HEK293 (cell line): ENCODE measurements around the gene CLIC4.
"Not testable (repeated sequence)": the region's sequence is repeated elsewhere in the genome, so short reads cannot be mapped to it uniquely, and the experiment has no call there.

Experiments used
- CTCF ChIA-PET: fragments of 350-600 bp; formaldehyde crosslinking; extraction: SDS; loops from one replicate; lab custom pipeline; 2021; ENCODE audit warnings: antibody characterized with exemption; lab: Yijun Ruan, JAX
- POLR2A ChIA-PET: fragments of 300-600 bp; formaldehyde crosslinking; extraction: SDS; loops from one replicate; lab custom pipeline; 2020; ENCODE audit warnings: antibody characterized with exemption, inconsistent platforms; lab: Yijun Ruan, JAX
- H3K27ac ChIP-seq: fragments of 200-500 bp; sonication (Bioruptor generic); 2 replicates; pipeline ENCODE4 v1.5.1; 2014; ENCODE audit warnings: low read depth, low read length, control low read depth, inconsistent platforms; ENCODE audit errors: extremely low read depth
- H3K36me3 ChIP-seq, 2 experiments: fragments of 200-500 bp in 1 of 2; sonication (Bioruptor generic) in 1 of 2; 1 replicate in 1 of 2; 2 replicates in 1 of 2; pipeline ENCODE4 v1.5.1; 2014 to 2017; ENCODE audit warnings: inconsistent platforms in 2 of 2, low read length in 2 of 2; ENCODE audit not compliant: control insufficient read depth in 2 of 2, insufficient read depth in 1 of 2
- H3K4me1 ChIP-seq: fragments of 200-500 bp; sonication (Bioruptor generic); 2 replicates; pipeline ENCODE4 v1.5.1; 2014; ENCODE audit warnings: mild to moderate bottlenecking, low read length, inconsistent platforms; ENCODE audit not compliant: control insufficient read depth, insufficient read depth
- H3K4me3 ChIP-seq: 2 replicates; pipeline ENCODE4 v1.5.1; 2011; ENCODE audit warnings: low read depth, mild to moderate bottlenecking, control low read depth, low read length, moderate library complexity
- H3K9me3 ChIP-seq: fragments of 200-500 bp; sonication (Bioruptor generic); 2 replicates; pipeline ENCODE4 v1.5.1; 2014; ENCODE audit warnings: low read depth, low read length, inconsistent platforms; ENCODE audit not compliant: control insufficient read depth, insufficient read depth
- HOXA7 ChIP-seq: sonication (generic); formaldehyde crosslinking; IDR thresholded peaks from 2 replicates; pipeline ENCODE4 v1.8.1; 2022; ENCODE audit warnings: missing genetic modification reagents, borderline replicate concordance
- SCRT1 ChIP-seq: fragments of 450-650 bp; formaldehyde crosslinking; IDR thresholded peaks from 2 replicates; pipeline ENCODE4 v1.5.1; 2016; ENCODE audit warnings: missing biosample characterization, missing genetic modification characterization, borderline replicate concordance
- TRIM28 ChIP-seq: IDR thresholded peaks from 2 replicates; pipeline ENCODE4 v1.6.1; 2011; ENCODE audit warnings: low read length, control low read depth, borderline replicate concordance
- ZNF121 ChIP-seq: fragments of 450-650 bp; formaldehyde crosslinking; IDR thresholded peaks from 2 replicates; pipeline ENCODE4 v1.5.1; 2016; ENCODE audit warnings: missing biosample characterization, missing genetic modification characterization
- ZNF184 ChIP-seq: fragments of 450-650 bp; IDR thresholded peaks from 2 replicates; pipeline ENCODE4 v1.5.1; 2018; ENCODE audit warnings: missing biosample characterization, mild to moderate bottlenecking, missing genetic modification characterization
- ZNF341 ChIP-seq: fragments of 450-650 bp; formaldehyde crosslinking; IDR thresholded peaks from 2 replicates; pipeline ENCODE4; 2016; ENCODE audit warnings: low read depth, missing biosample characterization, missing genetic modification characterization
- ZNF600 ChIP-seq: fragments of 450-650 bp; formaldehyde crosslinking; IDR thresholded peaks from 2 replicates; pipeline ENCODE4 v1.5.1; 2016; ENCODE audit warnings: missing biosample characterization, missing genetic modification characterization
- ZNF76 ChIP-seq: fragments of 450-650 bp; formaldehyde crosslinking; IDR thresholded peaks from 2 replicates; pipeline ENCODE4; 2016; ENCODE audit warnings: low read depth, missing biosample characterization, missing genetic modification characterization, borderline replicate concordance
- ZSCAN16 ChIP-seq: fragments of 450-650 bp; formaldehyde crosslinking; IDR thresholded peaks from 2 replicates; pipeline ENCODE4 v1.5.1; 2016; ENCODE audit warnings: missing biosample characterization, missing genetic modification characterization
- TF ChIP-seq, protein P1 (sequence below): fragments of 450-650 bp; formaldehyde crosslinking; IDR thresholded peaks from 2 replicates; pipeline ENCODE4 v1.5.1; 2016; ENCODE audit warnings: missing biosample characterization, missing genetic modification characterization
- TF ChIP-seq, protein P2 (sequence below): fragments of 450-650 bp; formaldehyde crosslinking; IDR thresholded peaks from 2 replicates; pipeline ENCODE4 v1.5.1; 2016; ENCODE audit warnings: missing biosample characterization, missing genetic modification characterization
- TF ChIP-seq, protein P3 (sequence below): fragments of 450-650 bp; formaldehyde crosslinking; IDR thresholded peaks from 2 replicates; pipeline ENCODE4 v1.5.1; 2016; ENCODE audit warnings: missing biosample characterization, missing genetic modification characterization
- TF ChIP-seq, protein P4 (sequence below): fragments of 450-650 bp; formaldehyde crosslinking; IDR thresholded peaks from 2 replicates; pipeline ENCODE4 v1.5.1; 2017; ENCODE audit warnings: missing biosample characterization, missing genetic modification characterization

CLIC4 gene

DNA sequence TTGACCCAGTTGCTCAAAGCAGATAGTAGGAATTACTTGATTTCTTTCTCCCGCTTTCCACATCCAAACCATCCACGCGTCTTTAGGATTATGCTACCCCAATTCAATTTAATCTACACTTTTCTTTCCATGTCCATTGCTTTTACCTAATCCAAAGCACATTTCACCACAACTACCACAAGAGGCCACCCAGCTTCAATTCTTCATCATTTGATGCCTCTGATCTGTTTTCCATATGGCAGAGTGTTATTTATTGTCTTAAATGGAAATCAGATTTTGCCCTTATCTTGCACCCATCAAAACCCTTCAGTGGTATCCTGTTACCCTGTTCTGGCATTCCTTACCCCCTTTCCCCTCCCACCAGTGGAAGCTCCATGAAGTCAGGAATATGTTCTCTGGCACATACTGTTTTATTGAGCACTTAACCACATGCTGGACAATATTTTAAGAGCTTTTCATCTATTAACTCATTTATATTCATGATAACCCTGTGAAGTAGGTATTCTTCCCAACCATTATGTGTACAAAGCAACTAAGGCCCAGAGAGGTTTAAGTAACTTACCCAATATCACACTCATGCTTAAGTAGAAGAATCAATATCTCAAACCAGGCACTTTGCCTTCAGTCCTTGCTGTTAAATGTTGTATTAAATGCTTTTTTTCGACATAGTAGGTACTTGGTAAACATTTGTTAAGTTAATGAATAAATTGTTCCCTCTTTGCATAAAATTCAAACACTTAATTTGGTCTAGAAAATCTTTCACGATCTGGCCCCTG is 34.6 kb downstream of the CLIC4 start (continued):
- TF ChIP-seq, protein P1, sequence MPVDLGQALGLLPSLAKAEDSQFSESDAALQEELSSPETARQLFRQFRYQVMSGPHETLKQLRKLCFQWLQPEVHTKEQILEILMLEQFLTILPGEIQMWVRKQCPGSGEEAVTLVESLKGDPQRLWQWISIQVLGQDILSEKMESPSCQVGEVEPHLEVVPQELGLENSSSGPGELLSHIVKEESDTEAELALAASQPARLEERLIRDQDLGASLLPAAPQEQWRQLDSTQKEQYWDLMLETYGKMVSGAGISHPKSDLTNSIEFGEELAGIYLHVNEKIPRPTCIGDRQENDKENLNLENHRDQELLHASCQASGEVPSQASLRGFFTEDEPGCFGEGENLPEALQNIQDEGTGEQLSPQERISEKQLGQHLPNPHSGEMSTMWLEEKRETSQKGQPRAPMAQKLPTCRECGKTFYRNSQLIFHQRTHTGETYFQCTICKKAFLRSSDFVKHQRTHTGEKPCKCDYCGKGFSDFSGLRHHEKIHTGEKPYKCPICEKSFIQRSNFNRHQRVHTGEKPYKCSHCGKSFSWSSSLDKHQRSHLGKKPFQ (tag by site-specific recombination), result no peak
- TF ChIP-seq ZSCAN16 (tag by site-specific recombination), result no peak
- TF ChIP-seq, protein P2, sequence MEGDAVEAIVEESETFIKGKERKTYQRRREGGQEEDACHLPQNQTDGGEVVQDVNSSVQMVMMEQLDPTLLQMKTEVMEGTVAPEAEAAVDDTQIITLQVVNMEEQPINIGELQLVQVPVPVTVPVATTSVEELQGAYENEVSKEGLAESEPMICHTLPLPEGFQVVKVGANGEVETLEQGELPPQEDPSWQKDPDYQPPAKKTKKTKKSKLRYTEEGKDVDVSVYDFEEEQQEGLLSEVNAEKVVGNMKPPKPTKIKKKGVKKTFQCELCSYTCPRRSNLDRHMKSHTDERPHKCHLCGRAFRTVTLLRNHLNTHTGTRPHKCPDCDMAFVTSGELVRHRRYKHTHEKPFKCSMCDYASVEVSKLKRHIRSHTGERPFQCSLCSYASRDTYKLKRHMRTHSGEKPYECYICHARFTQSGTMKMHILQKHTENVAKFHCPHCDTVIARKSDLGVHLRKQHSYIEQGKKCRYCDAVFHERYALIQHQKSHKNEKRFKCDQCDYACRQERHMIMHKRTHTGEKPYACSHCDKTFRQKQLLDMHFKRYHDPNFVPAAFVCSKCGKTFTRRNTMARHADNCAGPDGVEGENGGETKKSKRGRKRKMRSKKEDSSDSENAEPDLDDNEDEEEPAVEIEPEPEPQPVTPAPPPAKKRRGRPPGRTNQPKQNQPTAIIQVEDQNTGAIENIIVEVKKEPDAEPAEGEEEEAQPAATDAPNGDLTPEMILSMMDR, result 0 out of 2 replicates have a peak, but pooled peaks have one; percentile 14
- TF ChIP-seq SCRT1 (tag by site-specific recombination), result no peak
- TF ChIP-seq HOXA7 (CRISPR knock-in tag), result no peak
- TF ChIP-seq ZNF600 (tag by site-specific recombination), result 0 out of 2 replicates have a peak, but pooled peaks have one; percentile 24
- TF ChIP-seq, protein P3, sequence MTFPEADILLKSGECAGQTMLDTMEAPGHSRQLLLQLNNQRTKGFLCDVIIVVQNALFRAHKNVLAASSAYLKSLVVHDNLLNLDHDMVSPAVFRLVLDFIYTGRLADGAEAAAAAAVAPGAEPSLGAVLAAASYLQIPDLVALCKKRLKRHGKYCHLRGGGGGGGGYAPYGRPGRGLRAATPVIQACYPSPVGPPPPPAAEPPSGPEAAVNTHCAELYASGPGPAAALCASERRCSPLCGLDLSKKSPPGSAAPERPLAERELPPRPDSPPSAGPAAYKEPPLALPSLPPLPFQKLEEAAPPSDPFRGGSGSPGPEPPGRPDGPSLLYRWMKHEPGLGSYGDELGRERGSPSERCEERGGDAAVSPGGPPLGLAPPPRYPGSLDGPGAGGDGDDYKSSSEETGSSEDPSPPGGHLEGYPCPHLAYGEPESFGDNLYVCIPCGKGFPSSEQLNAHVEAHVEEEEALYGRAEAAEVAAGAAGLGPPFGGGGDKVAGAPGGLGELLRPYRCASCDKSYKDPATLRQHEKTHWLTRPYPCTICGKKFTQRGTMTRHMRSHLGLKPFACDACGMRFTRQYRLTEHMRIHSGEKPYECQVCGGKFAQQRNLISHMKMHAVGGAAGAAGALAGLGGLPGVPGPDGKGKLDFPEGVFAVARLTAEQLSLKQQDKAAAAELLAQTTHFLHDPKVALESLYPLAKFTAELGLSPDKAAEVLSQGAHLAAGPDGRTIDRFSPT, result no peak
- no peak for TF ChIP-seq ZNF184 (tag by site-specific recombination)
- no peak for TF ChIP-seq TRIM28
- TF ChIP-seq ZNF341 (tag by site-specific recombination), result no peak
- TF ChIP-seq, protein P4, sequence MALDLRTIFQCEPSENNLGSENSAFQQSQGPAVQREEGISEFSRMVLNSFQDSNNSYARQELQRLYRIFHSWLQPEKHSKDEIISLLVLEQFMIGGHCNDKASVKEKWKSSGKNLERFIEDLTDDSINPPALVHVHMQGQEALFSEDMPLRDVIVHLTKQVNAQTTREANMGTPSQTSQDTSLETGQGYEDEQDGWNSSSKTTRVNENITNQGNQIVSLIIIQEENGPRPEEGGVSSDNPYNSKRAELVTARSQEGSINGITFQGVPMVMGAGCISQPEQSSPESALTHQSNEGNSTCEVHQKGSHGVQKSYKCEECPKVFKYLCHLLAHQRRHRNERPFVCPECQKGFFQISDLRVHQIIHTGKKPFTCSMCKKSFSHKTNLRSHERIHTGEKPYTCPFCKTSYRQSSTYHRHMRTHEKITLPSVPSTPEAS (tag by site-specific recombination), result no peak

DNA sequence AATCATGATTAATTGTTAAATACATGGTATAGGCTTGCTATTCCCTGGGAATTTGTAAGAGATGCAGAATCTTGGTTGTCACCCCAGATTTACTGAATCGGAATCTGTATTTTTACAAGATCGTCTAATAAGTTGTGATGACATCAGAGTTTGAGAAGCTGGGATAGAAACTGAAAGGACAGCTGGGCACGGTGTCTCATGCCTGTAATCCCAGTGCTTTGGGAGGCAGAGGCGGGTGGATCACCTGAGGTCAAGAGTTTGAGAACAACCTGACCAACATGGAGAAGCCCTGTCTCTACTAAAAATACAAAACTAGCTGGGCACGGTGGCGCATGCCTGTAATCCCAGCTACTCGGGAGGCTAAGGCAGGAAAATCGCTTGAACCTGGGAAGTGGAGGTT is 35.4 kb downstream of the CLIC4 start:
- H3K27ac ChIP-seq, H3K4me3 ChIP-seq, H3K36me3 ChIP-seq, H3K4me1 ChIP-seq, H3K9me3 ChIP-seq, CTCF ChIA-PET: not testable (repeated sequence)
- POLR2A ChIA-PET, result interaction anchor here (0.7 kb wide), 1 partner anchor 9 kb away, joined by 3 read pairs; no protein-coding TSS in a partner anchor

DNA sequence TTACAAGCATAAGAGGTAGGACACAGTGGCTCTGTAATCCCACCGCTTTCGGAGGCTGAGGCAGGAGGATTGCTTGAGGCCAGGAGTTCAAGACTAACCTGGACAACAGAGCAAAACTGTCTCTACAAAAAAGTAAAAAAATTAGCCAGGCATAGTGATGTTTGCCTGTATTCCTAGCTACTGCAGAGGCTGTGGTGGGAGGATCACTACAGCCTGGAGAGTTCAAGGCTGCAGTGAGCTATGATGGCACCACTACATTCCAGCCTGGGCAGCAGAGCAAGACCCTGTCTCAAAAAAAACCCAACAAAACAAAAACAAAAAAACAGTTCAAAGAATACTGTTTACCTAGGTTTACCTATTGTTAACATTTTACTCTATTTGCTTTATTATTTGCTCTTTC is 37.4 kb downstream of the CLIC4 start:
- H3K27ac ChIP-seq, result no peak overlapping the region
- CTCF ChIA-PET, result interaction anchor here (0.7 kb wide), 2 partner anchors 12 to 52 kb away, joined by 3 to 5 read pairs; no protein-coding TSS in a partner anchor
- H3K36me3 ChIP-seq, result no peaks in the 10 kb centered on the region
- no peak overlapping the region for H3K4me3 ChIP-seq
- POLR2A ChIA-PET, result interaction anchor here (1.4 kb wide), 1 partner anchor 37 kb away, joined by 7 read pairs; the partner anchor contains the start of gene CLIC4
- no peaks in the 10 kb centered on the region for H3K4me1 ChIP-seq
- no peaks in the 10 kb centered on the region for H3K9me3 ChIP-seq
- TF ChIP-seq ZNF121 (peak; percentile 74; the same call in 1 of the 2 replicates), ZNF76 (no peak)
